ENCODE results near the gene GALNT9.
"Not testable (repeated sequence)": the region's sequence is repeated elsewhere in the genome, so short reads cannot be mapped to it uniquely, and the experiment has no call there.

GALNT9 gene

DNA sequence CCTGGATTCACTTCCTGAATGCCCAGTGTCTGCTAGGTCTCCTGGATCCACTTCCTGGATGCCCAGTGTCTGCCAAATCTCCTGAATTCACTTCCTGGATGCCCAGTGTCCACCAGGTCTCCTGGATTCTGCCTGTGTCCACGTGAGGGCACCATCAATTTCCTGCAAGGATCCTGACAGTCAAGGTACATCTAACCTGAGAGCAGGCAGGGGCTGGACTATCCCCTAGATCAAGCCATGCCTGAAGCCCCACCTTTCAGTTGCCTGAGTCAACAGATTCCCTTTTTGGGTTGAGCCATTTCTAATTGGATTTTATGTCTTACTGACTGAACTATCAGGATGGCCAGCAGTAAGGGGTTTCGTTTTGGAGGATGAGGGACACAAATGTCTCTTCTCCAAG is 49.5 kb downstream of the GALNT9 start:
- no peak for DNase-seq (ENCODE audit: low read depth in 2 of 2)

DNA sequence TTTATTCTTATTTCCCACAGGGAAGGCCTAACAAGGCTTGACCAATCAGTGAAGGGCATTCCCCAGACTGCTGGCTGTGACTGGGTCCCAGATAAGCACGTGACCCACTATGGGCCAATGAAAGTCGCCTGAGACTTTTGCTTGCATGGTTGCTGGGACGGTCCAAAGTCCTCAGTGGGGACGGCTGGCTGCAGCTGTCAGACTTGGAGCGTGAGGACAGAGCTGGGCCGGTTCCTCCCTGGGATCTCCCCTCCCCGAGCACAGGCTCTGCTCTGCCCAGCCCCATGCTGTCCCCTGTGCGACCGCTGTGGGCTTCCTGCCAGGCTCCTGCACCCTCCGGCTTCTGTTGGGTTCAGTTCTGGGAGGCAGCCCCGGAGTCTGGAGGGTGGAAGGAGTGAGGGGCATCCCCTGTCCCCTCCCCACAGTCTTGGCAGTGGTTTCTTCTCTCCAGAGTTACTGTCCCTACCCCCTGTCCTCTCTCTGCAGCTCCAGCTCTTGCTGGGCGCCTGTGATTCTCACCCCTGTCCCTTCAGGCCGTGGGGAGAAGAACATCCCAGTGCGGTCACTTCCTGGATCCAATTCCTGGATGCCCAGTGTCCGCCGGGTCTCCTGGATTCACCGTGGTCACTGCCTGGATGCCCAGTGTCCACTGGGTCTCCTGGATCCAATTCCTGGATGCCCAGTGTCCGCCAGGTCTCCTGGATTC is 50.1 kb downstream of the GALNT9 start:
- no peak for DNase-seq (ENCODE audit: low read depth in 2 of 2)

- DNase-seq (ENCODE audit: low read depth in 2 of 2), result no peak
Measured at GRCh38 chr12:132278401-132279183, 50.8 kb downstream of the GALNT9 start.

GRCh38 chr12:132277949-132278348 is 51.4 kb downstream of the GALNT9 start:
- no peak for DNase-seq (ENCODE audit: low read depth in 2 of 2)

DNA sequence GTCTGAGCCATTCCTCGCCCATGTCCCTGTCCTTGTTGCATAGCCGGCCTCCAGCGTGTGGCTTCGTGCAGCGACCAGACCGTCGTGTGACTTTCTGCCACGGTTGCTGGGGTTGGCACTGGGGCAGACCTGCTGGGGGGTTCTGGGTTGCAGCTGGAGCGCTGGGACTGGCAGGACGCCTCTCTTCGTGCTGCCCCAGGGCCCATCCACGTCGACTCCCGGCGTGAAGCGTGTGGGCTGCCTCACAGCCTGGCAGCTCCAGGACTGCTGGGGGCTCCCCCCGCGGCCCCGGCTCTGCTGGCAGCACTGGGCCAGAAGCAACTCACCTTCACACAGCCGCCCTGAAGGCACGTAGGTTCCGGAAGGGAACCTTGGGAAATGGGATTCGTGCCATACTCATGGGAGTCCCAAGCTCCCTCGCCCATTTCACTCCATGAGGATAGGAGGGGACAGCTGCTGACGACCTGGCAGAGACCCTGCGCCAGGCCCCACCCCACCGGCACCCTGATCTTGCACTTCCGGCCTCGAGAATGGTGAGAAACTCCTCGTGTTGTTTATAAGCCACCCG is 51.9 kb downstream of the GALNT9 start:
- DNase-seq (ENCODE audit: low read depth in 2 of 2), result no peak

- DNase-seq (ENCODE audit: low read depth in 2 of 2), result no peak
Measured at GRCh38 chr12:132276827-132277373, 52.5 kb downstream of the GALNT9 start.

DNA sequence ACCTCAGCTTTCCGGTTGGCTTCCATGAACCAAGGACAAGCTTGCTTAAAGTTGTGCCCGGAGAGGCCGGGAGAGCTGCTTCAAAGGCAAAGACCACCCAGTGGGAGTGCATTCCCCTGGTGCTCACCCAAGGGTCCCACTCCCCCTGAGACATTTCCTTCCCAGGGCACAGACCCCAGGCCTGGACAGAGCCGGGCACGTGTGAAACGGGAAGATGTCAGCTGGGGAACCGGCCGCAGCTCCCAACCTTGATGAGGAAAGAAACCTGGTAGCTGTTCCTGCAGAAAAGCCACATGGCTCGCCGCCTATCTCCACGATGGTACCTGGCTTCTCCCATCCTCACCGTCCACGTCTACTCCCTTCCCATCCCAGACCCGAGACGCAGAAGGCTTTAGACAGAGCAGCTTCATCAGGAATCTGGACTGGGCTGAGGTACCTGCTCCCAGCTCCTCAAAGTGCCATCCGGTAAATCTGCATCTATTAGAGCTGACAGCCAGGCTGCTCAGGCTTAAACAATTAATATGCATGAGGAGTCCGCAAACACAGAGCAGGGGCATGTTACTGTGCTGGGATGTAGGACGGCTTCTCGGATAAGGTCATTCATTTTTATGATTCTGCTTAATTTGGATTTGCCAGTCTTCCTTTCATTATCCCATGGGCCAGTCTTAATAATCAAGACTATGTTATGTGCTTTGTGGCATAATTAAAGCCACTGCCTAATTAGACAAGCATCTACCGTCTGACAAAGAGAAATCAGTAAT is 53.1 kb downstream of the GALNT9 start:
- DNase-seq (ENCODE audit: low read depth in 2 of 2), result no peak

GRCh38 chr12:132275631-132276030 is 53.8 kb downstream of the GALNT9 start:
- no peak for DNase-seq (ENCODE audit: low read depth in 2 of 2)

- no peak for DNase-seq (ENCODE audit: low read depth in 2 of 2)
Measured at GRCh38 chr12:132275110-132275531, 54.3 kb downstream of the GALNT9 start.

DNA sequence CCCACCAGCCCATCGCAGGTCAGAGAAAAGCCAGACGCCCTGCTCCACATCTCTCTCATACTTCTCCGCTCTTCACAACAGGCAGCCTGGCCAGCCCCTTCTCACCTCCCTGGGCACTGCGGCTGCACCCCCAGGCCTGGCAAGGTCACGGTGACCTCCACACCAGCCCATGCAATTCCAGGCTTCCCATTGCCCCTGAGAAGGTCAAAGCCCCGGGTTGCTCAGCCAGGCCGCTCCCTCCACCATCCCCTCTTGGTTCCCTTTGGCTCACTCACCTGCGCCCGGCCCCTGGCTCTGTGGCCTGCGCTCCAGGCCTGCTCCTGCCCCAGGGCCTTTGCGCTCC is 55.4 kb downstream of the GALNT9 start:
- DNase-seq (ENCODE audit: low read depth in 2 of 2), result no peak

GRCh38 chr12:132272711-132273110 is 56.7 kb downstream of the GALNT9 start:
- DNase-seq (ENCODE audit: low read depth in 2 of 2), result no peak

DNA sequence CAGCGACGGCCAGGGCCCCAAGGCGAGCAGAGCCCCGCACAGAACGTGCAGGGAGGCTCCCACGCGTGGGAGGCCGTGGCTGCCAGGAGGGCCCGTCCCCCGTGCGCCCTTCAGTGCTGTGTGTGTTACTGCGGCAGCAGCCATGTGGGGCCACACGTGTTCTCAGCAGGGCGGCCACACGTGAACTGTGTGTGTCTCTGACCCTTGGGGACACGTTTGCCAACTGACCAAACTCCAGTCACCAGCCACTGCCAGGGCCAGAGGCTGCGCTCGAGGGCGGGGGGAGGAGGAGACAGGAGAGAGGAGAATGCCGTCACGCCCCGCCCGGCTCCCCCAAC is 57.7 kb downstream of the GALNT9 start:
- DNase-seq (ENCODE audit: low read depth in 2 of 2), result no peak

GRCh38 chr12:132270969-132271754 is 58.2 kb downstream of the GALNT9 start:
- DNase-seq (ENCODE audit: low read depth in 2 of 2), result no peak

DNA sequence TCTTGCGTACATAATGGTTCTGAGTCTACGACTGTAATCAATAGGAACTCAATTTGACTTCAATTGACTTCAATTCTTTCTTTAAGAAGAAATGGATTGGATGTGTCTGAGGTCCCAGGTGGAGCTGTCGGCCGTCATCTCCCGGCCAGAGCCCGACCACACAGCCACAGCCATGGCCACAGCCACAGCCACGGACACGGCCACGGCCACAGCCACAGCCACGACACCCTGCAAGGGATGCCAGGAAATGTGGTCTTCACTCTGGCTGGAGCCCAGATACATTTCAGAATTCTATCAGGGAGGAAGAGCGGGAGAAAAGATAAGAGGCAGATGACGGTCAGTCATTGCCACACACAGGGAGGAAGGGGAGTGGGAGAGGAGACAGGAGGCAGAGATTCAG is 58.9 kb downstream of the GALNT9 start:
- no peak for DNase-seq (ENCODE audit: low read depth in 2 of 2)

DNA sequence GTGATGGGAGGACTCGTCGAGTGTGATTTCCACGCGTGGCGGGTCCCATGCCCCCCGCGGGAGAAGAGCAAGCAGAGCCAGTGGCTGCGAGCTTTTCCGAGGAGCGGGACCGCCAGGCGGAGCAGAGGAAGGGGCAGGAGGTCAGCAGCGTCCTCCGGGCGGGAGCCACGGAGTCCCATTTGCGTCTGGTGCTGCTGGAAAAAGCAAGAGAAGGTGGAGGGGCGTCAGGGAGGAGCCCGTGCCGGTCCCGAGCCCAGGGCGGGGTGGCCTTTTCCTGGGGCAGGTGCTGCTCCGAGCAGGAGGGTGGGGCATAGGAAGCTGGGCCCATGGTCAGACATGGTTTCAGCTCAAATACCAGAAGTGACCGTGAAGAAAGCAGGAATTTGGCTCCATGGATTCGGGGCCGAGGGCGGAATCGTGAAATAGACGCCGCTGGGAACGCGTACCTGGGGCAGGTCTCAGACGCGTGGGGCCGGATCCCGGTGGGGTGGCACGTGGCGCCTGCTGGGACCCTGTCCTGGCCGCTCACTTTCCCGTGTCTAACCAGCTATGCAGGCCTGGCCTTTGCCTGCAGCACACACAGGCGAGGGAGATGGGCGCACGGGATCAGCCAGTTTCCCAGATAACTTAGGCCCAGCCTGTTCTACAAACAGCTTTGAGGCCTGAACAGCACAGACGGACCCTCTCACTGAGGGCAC is 60.0 kb downstream of the GALNT9 start:
- no peak for DNase-seq (ENCODE audit: low read depth in 2 of 2)

DNA sequence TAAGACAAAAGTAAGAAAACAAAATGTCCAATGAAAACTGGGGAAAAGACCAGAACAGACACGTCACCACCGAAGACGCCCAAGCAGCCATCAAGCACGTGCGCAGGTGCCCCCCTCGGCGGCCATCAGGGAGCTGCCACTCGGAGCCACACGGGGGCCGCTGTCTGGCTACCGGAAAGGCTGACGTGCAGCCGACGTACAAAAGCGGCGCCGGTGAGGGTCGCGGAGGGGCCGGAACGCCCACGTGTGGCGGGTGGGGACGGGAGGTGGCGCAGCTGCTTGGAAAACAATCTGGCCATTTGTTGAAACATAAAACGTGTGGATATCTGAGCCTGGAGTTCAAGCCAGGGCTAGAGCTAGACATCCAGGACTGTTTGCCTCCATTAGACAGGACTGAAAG is 60.7 kb downstream of the GALNT9 start:
- DNase-seq (ENCODE audit: low read depth in 2 of 2), result no peak

- no peak for DNase-seq (ENCODE audit: low read depth in 2 of 2)
Measured at GRCh38 chr12:132267873-132268272, 61.5 kb downstream of the GALNT9 start.

- no peak for DNase-seq (ENCODE audit: low read depth in 2 of 2)
Measured at GRCh38 chr12:132266802-132267201, 62.6 kb downstream of the GALNT9 start.

- no peak for DNase-seq (ENCODE audit: low read depth in 2 of 2)
Measured at GRCh38 chr12:132266370-132266769, 63.0 kb downstream of the GALNT9 start.

DNA sequence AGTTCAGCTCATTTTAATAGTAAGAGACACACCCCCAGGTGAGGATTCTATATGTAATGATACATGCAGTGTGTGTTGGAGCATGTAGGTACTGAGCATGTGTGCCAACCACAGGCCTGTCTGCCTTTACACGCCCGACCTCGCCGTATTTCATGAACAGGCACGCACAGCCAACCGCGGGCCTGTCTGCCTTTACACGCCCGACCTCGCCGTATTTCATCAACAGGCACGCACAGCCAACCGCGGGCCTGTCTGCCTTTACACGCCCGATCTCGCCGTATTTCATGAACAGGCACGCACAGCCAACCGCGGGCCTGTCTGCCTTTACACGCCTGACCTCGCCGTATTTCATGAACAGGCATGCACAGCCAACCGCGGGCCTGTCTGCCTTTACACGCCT is 63.6 kb downstream of the GALNT9 start:
- DNase-seq (ENCODE audit: low read depth in 2 of 2), result not testable (repeated sequence)

Data from stimulated activated CD4-positive, alpha-beta T cell treated with anti-CD3 and anti-CD28 coated beads, Interleukin-15, amount 100 ng/mL, for 48 hours (primary cell).